HepG2 (cell line): ENCODE results near the gene MSI2. TPM values are rescaled to one million over a fixed set of nuclear protein-coding genes. Genes with fewer than 3 reads are reported as not detected.
A peak's percentile ranks its signal among the peaks of the same experiment; 100 is the strongest.

Source experiments
- ATRX ChIP-seq: sonication (generic); formaldehyde crosslinking; IDR thresholded peaks from 2 replicates; pipeline ENCODE4 v1.4.0; 2020; ENCODE audit warnings: missing genetic modification reagents, borderline replicate concordance
- CBFB ChIP-seq: sonication (generic); formaldehyde crosslinking; IDR thresholded peaks from 2 replicates; pipeline ENCODE4 v1.4.0; 2020; ENCODE audit warnings: missing genetic modification reagents
- CEBPG ChIP-seq: IDR thresholded peaks from 2 replicates; pipeline ENCODE4 v1.6.1; 2016
- FOXA1 ChIP-seq, 2 experiments: fragments of 450-650 bp in 1 of 2; sonication (generic) in 1 of 2; formaldehyde crosslinking in 1 of 2; IDR thresholded peaks; 2 replicates each; pipeline versions ENCODE4 v1.4.0 to v1.6.1; 2016 to 2020; ENCODE audit warnings: missing genetic modification reagents in 1 of 2
- IKZF1 ChIP-seq: fragments of 450-650 bp; IDR thresholded peaks from 2 replicates; pipeline ENCODE4 v1.7.1; 2016
- KDM1A ChIP-seq: IDR thresholded peaks from 2 replicates; pipeline ENCODE4 v1.6.1; 2016; ENCODE audit warnings: missing compliant biosample characterization
- MEIS1 ChIP-seq: sonication (generic); formaldehyde crosslinking; IDR thresholded peaks from 2 replicates; pipeline ENCODE4 v1.9.0; 2021; ENCODE audit warnings: mild to moderate bottlenecking, missing genetic modification reagents, moderate library complexity, borderline replicate concordance
- SNRNP70 ChIP-seq: fragments of 200-400 bp; formaldehyde crosslinking; IDR thresholded peaks from 2 replicates; pipeline ENCODE4 v1.6.1; 2017; ENCODE audit warnings: mild to moderate bottlenecking, low read depth, low read length, moderate library complexity
- STAG1 ChIP-seq: sonication (generic); formaldehyde crosslinking; IDR thresholded peaks from 2 replicates; pipeline ENCODE4 v1.4.0; 2020; ENCODE audit warnings: missing genetic modification reagents
- ZFP90 ChIP-seq: sonication (generic); formaldehyde crosslinking; IDR thresholded peaks from 2 replicates; pipeline ENCODE4 v1.8.0; 2022; ENCODE audit warnings: missing genetic modification reagents, mild to moderate bottlenecking, inconsistent platforms, borderline replicate concordance
- ZMYM3 ChIP-seq: sonication (generic); formaldehyde crosslinking; IDR thresholded peaks from 2 replicates; pipeline ENCODE4 v1.5.1; 2020; ENCODE audit warnings: mild to moderate bottlenecking, missing genetic modification reagents
- ZNF33A ChIP-seq: sonication (generic); formaldehyde crosslinking; IDR thresholded peaks from 2 replicates; pipeline ENCODE4 v1.5.1; 2020; ENCODE audit warnings: missing genetic modification reagents, mild to moderate bottlenecking, moderate library complexity, borderline replicate concordance
- ZNF543 ChIP-seq: sonication (generic); formaldehyde crosslinking; IDR thresholded peaks from 2 replicates; pipeline ENCODE4 v1.4.0; 2020; ENCODE audit warnings: mild to moderate bottlenecking, missing genetic modification reagents
- ZNF552 ChIP-seq: sonication (generic); formaldehyde crosslinking; IDR thresholded peaks from 2 replicates; pipeline ENCODE4 v1.9.0; 2022; ENCODE audit warnings: missing genetic modification reagents, mild to moderate bottlenecking, borderline replicate concordance
- polyA plus RNA-seq, 8 experiments: library from polyadenylated mRNA; depleted of rRNA in 3 of 8; stranded (reverse) in 7 of 8; unstranded in 1 of 8; fragments of >200 nt; fragmentation: Illumina TruSeq in 4 of 8; extraction: Trizol in 4 of 8; gene quantifications; 2 replicates each; pipeline versions ENCODE4 v1.2.1 to v1.2.3, GENCODE V29; 2011 to 2016; ENCODE audit warnings: low read depth in 4 of 8, missing spikeins in 1 of 8, mixed read lengths in 1 of 8; ENCODE audit not compliant: insufficient read depth in 1 of 8
- total RNA-seq, 5 experiments: library from RNA; depleted of rRNA; stranded (reverse); fragments of >200 nt; fragmentation: Illumina TruSeq; extraction: Trizol; gene quantifications; 2 replicates each; pipeline ENCODE4 v1.2.3, GENCODE V29; 2016; ENCODE audit warnings: low read depth in 1 of 5
- TF ChIP-seq, protein P1 (sequence below): sonication (generic); formaldehyde crosslinking; IDR thresholded peaks from 2 replicates; pipeline ENCODE4 v1.8.1; 2022; ENCODE audit warnings: mild to moderate bottlenecking, missing genetic modification reagents
- TF ChIP-seq, protein P2 (sequence below): sonication (generic); formaldehyde crosslinking; conservative IDR thresholded peaks from 2 replicates; pipeline ENCODE4 v1.4.0; 2020; ENCODE audit warnings: missing genetic modification reagents
- TF ChIP-seq, protein P3 (sequence below): sonication (generic); formaldehyde crosslinking; IDR thresholded peaks from 2 replicates; pipeline ENCODE4 v1.8.0; 2022; ENCODE audit warnings: missing genetic modification reagents, mild to moderate bottlenecking, inconsistent platforms, borderline replicate concordance
- TF ChIP-seq, protein P4 (sequence below): sonication (generic); formaldehyde crosslinking; IDR thresholded peaks from 2 replicates; pipeline ENCODE4 v1.4.0; 2020; ENCODE audit warnings: missing genetic modification reagents
- TF ChIP-seq, protein P5 (sequence below): IDR thresholded peaks from 2 replicates; pipeline ENCODE4 v1.6.1; 2016; ENCODE audit warnings: missing compliant biosample characterization, missing genetic modification reagents, borderline replicate concordance
- TF ChIP-seq, protein P6 (sequence below): IDR thresholded peaks from 2 replicates; pipeline ENCODE4 v1.6.1; 2018; ENCODE audit warnings: missing genetic modification reagents
- TF ChIP-seq, protein P7 (sequence below): sonication (generic); formaldehyde crosslinking; IDR thresholded peaks from 2 replicates; pipeline ENCODE4 v1.5.1; 2020; ENCODE audit warnings: missing genetic modification reagents, mild to moderate bottlenecking, borderline replicate concordance

The MSI2 gene
- total and polyA plus RNA-seq, 2 of the 13 experiments (the other 11 are each of a cell fraction or from before 2014, with no cell fraction given): 77.5 to 78.4 TPM

DNA sequence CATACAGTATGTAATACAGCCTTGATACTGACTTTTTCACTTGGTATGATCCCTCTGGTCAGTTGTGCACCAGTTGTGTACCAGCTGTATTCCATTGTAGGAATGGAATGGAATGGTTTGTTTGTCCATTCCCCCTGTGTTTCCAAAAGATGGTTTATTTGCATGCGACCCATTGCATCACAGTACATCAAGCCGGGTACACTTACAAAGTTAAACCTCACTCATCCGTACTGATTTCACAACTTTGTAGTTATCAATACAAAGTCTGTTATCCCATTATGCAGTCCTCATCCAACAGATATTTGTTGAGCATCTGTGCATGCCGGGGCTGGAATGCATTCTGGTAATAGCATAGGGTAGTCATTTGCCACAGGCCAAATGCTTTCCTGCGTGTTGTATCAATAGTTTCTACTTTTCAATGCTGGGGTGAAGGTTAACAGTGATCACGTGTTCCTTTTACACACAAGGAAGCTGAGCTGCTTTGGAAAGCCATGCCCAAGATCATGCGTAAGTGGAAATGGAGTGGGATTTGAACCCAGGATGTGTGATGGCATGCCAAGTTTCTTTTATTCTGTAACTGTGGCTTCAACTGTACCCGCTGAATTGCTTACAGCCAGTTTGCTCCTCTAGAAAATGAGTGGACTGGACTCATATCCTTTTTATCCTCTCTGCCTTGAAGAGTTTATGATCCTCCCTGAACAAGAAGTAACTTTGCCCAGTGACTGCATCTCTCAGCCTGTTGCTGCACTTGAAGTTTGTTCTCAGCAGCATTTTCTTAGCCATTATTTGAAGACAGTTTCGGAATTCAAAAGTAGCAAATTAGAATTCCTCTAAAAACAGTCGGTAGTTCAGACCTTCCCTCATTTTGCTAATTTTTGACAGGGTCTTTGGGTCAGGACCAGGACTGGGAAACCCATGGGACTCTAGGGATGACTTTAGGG lies 260.2 kb downstream of the MSI2 start (continued):
- TF ChIP-seq ZNF33A (0 out of 2 replicates have a peak, but pooled peaks have one; percentile 6), ATRX (CRISPR knock-in tag) (no peak), KDM1A (CRISPR knock-in tag) (peak; percentile 99), STAG1 (CRISPR knock-in tag) (peak; percentile 38; the same call in 1 of the 2 replicates), CBFB (CRISPR knock-in tag) (peak; percentile 84), IKZF1 (no peak), ZNF552 (CRISPR knock-in tag) (no peak), CEBPG (CRISPR knock-in tag) (peak; percentile 99), ZFP90 (CRISPR knock-in tag) (0 out of 2 replicates have a peak, but pooled peaks have one; percentile 51), ZMYM3 (CRISPR knock-in tag) (peak; percentile 77), MEIS1 (CRISPR knock-in tag) (peak; percentile 85; the same call in 1 of the 2 replicates), ZNF543 (CRISPR knock-in tag) (peak; percentile 73), SNRNP70 (no peak), FOXA1 (IDR thresholded peaks at IDR 0.05) (no peak; the same call in 1 of the 2 replicates), FOXA1 (CRISPR knock-in tag; IDR thresholded peaks at IDR 0.05) (peak; percentile 78)
- TF ChIP-seq, protein P1, sequence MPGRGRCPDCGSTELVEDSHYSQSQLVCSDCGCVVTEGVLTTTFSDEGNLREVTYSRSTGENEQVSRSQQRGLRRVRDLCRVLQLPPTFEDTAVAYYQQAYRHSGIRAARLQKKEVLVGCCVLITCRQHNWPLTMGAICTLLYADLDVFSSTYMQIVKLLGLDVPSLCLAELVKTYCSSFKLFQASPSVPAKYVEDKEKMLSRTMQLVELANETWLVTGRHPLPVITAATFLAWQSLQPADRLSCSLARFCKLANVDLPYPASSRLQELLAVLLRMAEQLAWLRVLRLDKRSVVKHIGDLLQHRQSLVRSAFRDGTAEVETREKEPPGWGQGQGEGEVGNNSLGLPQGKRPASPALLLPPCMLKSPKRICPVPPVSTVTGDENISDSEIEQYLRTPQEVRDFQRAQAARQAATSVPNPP (CRISPR knock-in tag): no peak
- TF ChIP-seq, protein P2, sequence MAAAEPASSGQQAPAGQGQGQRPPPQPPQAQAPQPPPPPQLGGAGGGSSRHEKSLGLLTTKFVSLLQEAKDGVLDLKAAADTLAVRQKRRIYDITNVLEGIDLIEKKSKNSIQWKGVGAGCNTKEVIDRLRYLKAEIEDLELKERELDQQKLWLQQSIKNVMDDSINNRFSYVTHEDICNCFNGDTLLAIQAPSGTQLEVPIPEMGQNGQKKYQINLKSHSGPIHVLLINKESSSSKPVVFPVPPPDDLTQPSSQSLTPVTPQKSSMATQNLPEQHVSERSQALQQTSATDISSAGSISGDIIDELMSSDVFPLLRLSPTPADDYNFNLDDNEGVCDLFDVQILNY (CRISPR knock-in tag): no peak
- TF ChIP-seq, protein P3, sequence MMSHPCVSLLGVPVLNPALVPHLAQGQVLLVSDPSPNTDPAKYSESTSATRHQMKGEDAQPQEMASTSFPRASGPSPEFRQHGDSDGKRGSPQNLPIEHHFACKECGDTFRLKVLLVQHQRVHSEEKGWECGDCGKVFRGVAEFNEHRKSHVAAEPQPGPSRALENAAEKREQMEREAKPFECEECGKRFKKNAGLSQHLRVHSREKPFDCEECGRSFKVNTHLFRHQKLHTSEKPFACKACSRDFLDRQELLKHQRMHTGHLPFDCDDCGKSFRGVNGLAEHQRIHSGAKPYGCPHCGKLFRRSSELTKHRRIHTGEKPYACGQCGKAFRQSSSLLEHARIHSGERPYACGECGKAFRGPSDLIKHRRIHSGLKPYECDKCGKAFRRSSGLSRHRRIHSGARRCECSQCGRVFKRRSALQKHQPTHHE (CRISPR knock-in tag): peak; percentile 48; the same call in 1 of the 2 replicates
- TF ChIP-seq, protein P4, sequence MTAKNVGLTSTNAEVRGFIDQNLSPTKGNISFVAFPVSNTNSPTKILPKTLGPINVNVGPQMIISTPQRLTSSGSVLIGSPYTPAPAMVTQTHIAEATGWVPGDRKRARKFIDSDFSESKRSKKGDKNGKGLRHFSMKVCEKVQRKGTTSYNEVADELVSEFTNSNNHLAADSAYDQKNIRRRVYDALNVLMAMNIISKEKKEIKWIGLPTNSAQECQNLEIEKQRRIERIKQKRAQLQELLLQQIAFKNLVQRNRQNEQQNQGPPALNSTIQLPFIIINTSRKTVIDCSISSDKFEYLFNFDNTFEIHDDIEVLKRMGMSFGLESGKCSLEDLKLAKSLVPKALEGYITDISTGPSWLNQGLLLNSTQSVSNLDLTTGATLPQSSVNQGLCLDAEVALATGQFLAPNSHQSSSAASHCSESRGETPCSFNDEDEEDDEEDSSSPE (CRISPR knock-in tag): no peak
- TF ChIP-seq, protein P5, sequence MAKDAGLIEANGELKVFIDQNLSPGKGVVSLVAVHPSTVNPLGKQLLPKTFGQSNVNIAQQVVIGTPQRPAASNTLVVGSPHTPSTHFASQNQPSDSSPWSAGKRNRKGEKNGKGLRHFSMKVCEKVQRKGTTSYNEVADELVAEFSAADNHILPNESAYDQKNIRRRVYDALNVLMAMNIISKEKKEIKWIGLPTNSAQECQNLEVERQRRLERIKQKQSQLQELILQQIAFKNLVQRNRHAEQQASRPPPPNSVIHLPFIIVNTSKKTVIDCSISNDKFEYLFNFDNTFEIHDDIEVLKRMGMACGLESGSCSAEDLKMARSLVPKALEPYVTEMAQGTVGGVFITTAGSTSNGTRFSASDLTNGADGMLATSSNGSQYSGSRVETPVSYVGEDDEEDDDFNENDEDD: no peak
- TF ChIP-seq, protein P6, sequence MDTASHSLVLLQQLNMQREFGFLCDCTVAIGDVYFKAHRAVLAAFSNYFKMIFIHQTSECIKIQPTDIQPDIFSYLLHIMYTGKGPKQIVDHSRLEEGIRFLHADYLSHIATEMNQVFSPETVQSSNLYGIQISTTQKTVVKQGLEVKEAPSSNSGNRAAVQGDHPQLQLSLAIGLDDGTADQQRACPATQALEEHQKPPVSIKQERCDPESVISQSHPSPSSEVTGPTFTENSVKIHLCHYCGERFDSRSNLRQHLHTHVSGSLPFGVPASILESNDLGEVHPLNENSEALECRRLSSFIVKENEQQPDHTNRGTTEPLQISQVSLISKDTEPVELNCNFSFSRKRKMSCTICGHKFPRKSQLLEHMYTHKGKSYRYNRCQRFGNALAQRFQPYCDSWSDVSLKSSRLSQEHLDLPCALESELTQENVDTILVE (CRISPR knock-in tag): peak; percentile 94
- TF ChIP-seq, protein P7, sequence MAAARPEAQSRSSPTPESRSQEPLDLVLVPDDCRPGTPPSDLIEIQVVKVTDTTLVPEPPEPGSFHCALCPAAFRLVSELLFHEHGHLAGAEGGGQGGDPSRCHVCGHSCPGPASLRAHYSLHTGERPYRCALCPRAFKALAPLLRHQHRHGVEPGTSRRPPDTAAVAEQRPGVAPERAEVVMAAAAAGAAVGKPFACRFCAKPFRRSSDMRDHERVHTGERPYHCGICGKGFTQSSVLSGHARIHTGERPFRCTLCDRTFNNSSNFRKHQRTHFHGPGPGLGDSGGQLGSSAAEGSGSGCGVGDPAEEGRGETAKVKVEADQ (CRISPR knock-in tag): no peak; the same call in 1 of the 2 replicates
